ENCODE results near the gene PPIL3.

The PPIL3 gene

GRCh38 chr2:200845194-200845593 lies 43.7 kb downstream of the PPIL3 start:
- H3K4me1 Mint-ChIP-seq: no peaks in the 10 kb centered on the region
- H3K27me3 Mint-ChIP-seq (ENCODE audit: low read depth, poor library complexity): peaks cover 2% of the 10 kb centered on the region
- no peak overlapping the region for H3K27ac Mint-ChIP-seq
- no peaks in the 10 kb centered on the region for H3K9me3 Mint-ChIP-seq
- H3K4me3 Mint-ChIP-seq: no peak overlapping the region
- peaks cover under 1% of the 10 kb centered on the region for H3K36me3 Mint-ChIP-seq (ENCODE audit: low read depth)
- TF ChIP-seq, protein P1, sequence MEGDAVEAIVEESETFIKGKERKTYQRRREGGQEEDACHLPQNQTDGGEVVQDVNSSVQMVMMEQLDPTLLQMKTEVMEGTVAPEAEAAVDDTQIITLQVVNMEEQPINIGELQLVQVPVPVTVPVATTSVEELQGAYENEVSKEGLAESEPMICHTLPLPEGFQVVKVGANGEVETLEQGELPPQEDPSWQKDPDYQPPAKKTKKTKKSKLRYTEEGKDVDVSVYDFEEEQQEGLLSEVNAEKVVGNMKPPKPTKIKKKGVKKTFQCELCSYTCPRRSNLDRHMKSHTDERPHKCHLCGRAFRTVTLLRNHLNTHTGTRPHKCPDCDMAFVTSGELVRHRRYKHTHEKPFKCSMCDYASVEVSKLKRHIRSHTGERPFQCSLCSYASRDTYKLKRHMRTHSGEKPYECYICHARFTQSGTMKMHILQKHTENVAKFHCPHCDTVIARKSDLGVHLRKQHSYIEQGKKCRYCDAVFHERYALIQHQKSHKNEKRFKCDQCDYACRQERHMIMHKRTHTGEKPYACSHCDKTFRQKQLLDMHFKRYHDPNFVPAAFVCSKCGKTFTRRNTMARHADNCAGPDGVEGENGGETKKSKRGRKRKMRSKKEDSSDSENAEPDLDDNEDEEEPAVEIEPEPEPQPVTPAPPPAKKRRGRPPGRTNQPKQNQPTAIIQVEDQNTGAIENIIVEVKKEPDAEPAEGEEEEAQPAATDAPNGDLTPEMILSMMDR (IDR thresholded peaks at IDR 0.05): no peak
- DNase-seq: no peak

GRCh38 chr2:200843993-200844948 lies 44.6 kb downstream of the PPIL3 start:
- Mint-ChIP-seq H3K4me1 (no peaks in the 10 kb centered on the region), H3K4me3 (no peak overlapping the region), H3K27me3 (ENCODE audit: low read depth, poor library complexity) (no peaks in the 10 kb centered on the region), H3K36me3 (ENCODE audit: low read depth) (no peaks in the 10 kb centered on the region), H3K9me3 (no peaks in the 10 kb centered on the region), H3K27ac (no peak overlapping the region)
- DNase-seq: no peak
- TF ChIP-seq, protein P1 (IDR thresholded peaks at IDR 0.05): no peak

GRCh38 chr2:200839513-200839912 lies 49.4 kb downstream of the PPIL3 start:
- Mint-ChIP-seq H3K27ac (no peak overlapping the region), H3K4me1 (no peaks in the 10 kb centered on the region), H3K36me3 (ENCODE audit: low read depth) (no peaks in the 10 kb centered on the region), H3K4me3 (no peak overlapping the region), H3K9me3 (peaks cover 19% of the 10 kb centered on the region), H3K27me3 (ENCODE audit: low read depth, poor library complexity) (peaks cover 2% of the 10 kb centered on the region)
- TF ChIP-seq, protein P1 (IDR thresholded peaks at IDR 0.05): no peak
- DNase-seq: no peak

- Mint-ChIP-seq H3K27me3 (ENCODE audit: low read depth, poor library complexity) (peaks cover 2% of the 10 kb centered on the region), H3K4me3 (no peak overlapping the region), H3K4me1 (peaks cover 4% of the 10 kb centered on the region), H3K27ac (no peak overlapping the region), H3K9me3 (peaks cover 19% of the 10 kb centered on the region), H3K36me3 (ENCODE audit: low read depth) (no peaks in the 10 kb centered on the region)
- DNase-seq: no peak
- TF ChIP-seq, protein P1 (IDR thresholded peaks at IDR 0.05): no peak
These were observed 54.2 kb downstream of the PPIL3 start for GRCh38 chr2:200834701-200835100.

DNA sequence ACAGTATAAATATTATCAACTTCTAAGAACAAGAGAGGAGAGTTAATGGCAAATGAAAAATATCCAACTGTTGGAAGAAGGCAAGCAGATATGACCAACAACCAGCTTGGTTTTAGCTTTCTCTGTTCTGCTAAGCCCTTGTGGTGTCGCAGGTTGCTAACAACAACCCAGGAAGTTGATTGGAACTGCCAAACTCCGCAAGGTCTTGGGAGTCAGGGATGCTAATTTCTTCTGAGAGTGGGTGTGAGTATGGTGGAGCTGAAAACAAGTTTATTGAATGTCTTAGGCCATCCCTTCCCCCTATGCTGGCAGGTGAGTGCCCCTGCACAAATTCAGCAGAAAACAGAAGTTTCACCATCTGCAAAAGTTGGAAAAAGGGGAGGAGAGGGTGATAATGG lies 59.6 kb downstream of the PPIL3 start:
- TF ChIP-seq, protein P1 (IDR thresholded peaks at IDR 0.05): no peak

More for the DNA sequence above, 59.6 kb downstream of the PPIL3 start:
- Mint-ChIP-seq H3K4me3 (no peak overlapping the region), H3K9me3 (no peaks in the 10 kb centered on the region), H3K36me3 (ENCODE audit: low read depth) (peaks cover 8% of the 10 kb centered on the region), H3K27me3 (ENCODE audit: low read depth, poor library complexity) (no peaks in the 10 kb centered on the region), H3K4me1 (peaks cover 4% of the 10 kb centered on the region), H3K27ac (no peak overlapping the region)
- no peak for DNase-seq

Data from nephron progenitor cell (in vitro differentiated cells).